ENCODE data around the gene ANXA4.
"Not testable (repeated sequence)": the region's sequence is repeated elsewhere in the genome, so short reads cannot be mapped to it uniquely, and the experiment has no call there.

ANXA4 gene

GRCh38 chr2:69804416-69804815 lies 62.5 kb downstream of the ANXA4 start:
- no peak for DNase-seq (ENCODE audit: low read depth in 2 of 3, low spot score in 1 of 3)

GRCh38 chr2:69805887-69806286 lies 64.0 kb downstream of the ANXA4 start:
- no peak for DNase-seq (ENCODE audit: low read depth in 2 of 3, low spot score in 1 of 3)

- DNase-seq (ENCODE audit: low read depth in 2 of 3, low spot score in 1 of 3), result no peak
Observed at GRCh38 chr2:69807821-69808540, 66.0 kb downstream of the ANXA4 start.

- no peak for DNase-seq (ENCODE audit: low read depth in 2 of 3, low spot score in 1 of 3)
Observed at GRCh38 chr2:69810550-69810949, 68.6 kb downstream of the ANXA4 start.

- no peak for DNase-seq (ENCODE audit: low read depth in 2 of 3, low spot score in 1 of 3)
Observed at GRCh38 chr2:69811018-69811417, 69.1 kb downstream of the ANXA4 start.

GRCh38 chr2:69811591-69811990 lies 69.7 kb downstream of the ANXA4 start:
- DNase-seq (ENCODE audit: low read depth in 2 of 3, low spot score in 1 of 3), result no peak

- DNase-seq (ENCODE audit: low read depth in 2 of 3, low spot score in 1 of 3), result no peak
Observed at GRCh38 chr2:69815717-69816116, 73.8 kb downstream of the ANXA4 start.

GRCh38 chr2:69816923-69817542 lies 75.1 kb downstream of the ANXA4 start:
- peak; percentile 58 to 80 (median 62) for DNase-seq (ENCODE audit: low read depth in 2 of 3, low spot score in 1 of 3)

- DNase-seq (ENCODE audit: low read depth in 2 of 3, low spot score in 1 of 3), result no peak
Observed at GRCh38 chr2:69817729-69818501, 76.0 kb downstream of the ANXA4 start.

- no peak for DNase-seq (ENCODE audit: low read depth in 2 of 3, low spot score in 1 of 3)
Observed at GRCh38 chr2:69827796-69828540, 86.0 kb downstream of the ANXA4 start.

- DNase-seq (ENCODE audit: low read depth in 2 of 3, low spot score in 1 of 3), result no peak
Observed at GRCh38 chr2:69828938-69829255, 87.0 kb downstream of the ANXA4 start.

GRCh38 chr2:69829256-69830044 lies 87.5 kb downstream of the ANXA4 start, which contains the start of gene GMCL1:
TSS of gene GMCL1 (plus strand) at chr2:69829660. CDS start at chr2:69829893, 233 bp downstream.
- DNase-seq (ENCODE audit: low read depth in 2 of 3, low spot score in 1 of 3), result peak; percentile 96 to 98 (median 96)

- DNase-seq (ENCODE audit: low read depth in 2 of 3, low spot score in 1 of 3), result peak; percentile 10 to 14 (median 12)
Observed at GRCh38 chr2:69830045-69830905, 88.3 kb downstream of the ANXA4 start.

GRCh38 chr2:69830906-69831241 lies 88.9 kb downstream of the ANXA4 start:
- DNase-seq (ENCODE audit: low read depth in 2 of 3, low spot score in 1 of 3), result not testable (repeated sequence)

GRCh38 chr2:69831354-69831905 lies 89.5 kb downstream of the ANXA4 start:
- no peak for DNase-seq (ENCODE audit: low read depth in 2 of 3, low spot score in 1 of 3)

GRCh38 chr2:69833752-69834151 lies 91.8 kb downstream of the ANXA4 start:
- no peak for DNase-seq (ENCODE audit: low read depth in 2 of 3, low spot score in 1 of 3)

GRCh38 chr2:69835666-69836065 lies 93.7 kb downstream of the ANXA4 start:
- no peak for DNase-seq (ENCODE audit: low read depth in 2 of 3, low spot score in 1 of 3)

GRCh38 chr2:69836316-69836715 lies 94.4 kb downstream of the ANXA4 start:
- DNase-seq (ENCODE audit: low read depth in 2 of 3, low spot score in 1 of 3), result no peak

- no peak for DNase-seq (ENCODE audit: low read depth in 2 of 3, low spot score in 1 of 3)
Observed at GRCh38 chr2:69837533-69837932, 95.6 kb downstream of the ANXA4 start.

All from stimulated activated CD4-positive, alpha-beta T cell treated with anti-CD3 and anti-CD28 coated beads, Interleukin-12 subunit alpha, Interleukin-12 subunit beta, amount 100 ng/mL, for 48 hours (primary cell).